Stimulated activated CD8-positive, alpha-beta memory T cell treated with anti-CD3 and anti-CD28 coated beads, Interleukin-4, amount 100 ng/mL, for 1 hour (primary cell): ENCODE results near the gene AR.

ENCODE experiments used
- DNase-seq, 2 donors: peaks; one replicate each; pipeline ENCODE4 v3.0.0-alpha.2; 2020; ENCODE audit warnings: low read depth in 2 of 2, low spot score in 1 of 2

AR gene

GRCh38 chrX:67724359-67725110, 180.7 kb downstream of the AR start:
- no peak for DNase-seq

- DNase-seq = no peak
Measured at GRCh38 chrX:67725471-67725870, 181.7 kb downstream of the AR start.

- DNase-seq = no peak
Measured at GRCh38 chrX:67726018-67726417, 182.2 kb downstream of the AR start.

- no peak for DNase-seq
Measured at GRCh38 chrX:67727576-67727975, 183.8 kb downstream of the AR start.

- no peak for DNase-seq
Measured at GRCh38 chrX:67730296-67730695, 186.5 kb downstream of the AR start.

- no peak for DNase-seq
Measured at GRCh38 chrX:67731061-67731460, 187.2 kb downstream of the AR start.

GRCh38 chrX:67732864-67733263, 189.0 kb downstream of the AR start:
- DNase-seq = no peak

- no peak for DNase-seq
Measured at GRCh38 chrX:67734111-67734753, 190.4 kb downstream of the AR start.

- DNase-seq = no peak
Measured at GRCh38 chrX:67749536-67749935, 205.7 kb downstream of the AR start.

GRCh38 chrX:67750694-67751093, 206.9 kb downstream of the AR start:
- DNase-seq = no peak

GRCh38 chrX:67759018-67759417, 215.2 kb downstream of the AR start:
- DNase-seq = no peak

GRCh38 chrX:67777148-67777547, 233.3 kb downstream of the AR start:
- no peak for DNase-seq

- no peak for DNase-seq
Measured at GRCh38 chrX:67779099-67779498, 235.3 kb downstream of the AR start.
